Measurements from ENCODE around the gene CSNK2B. TPM values are rescaled to one million over a fixed set of nuclear protein-coding genes. Genes with fewer than 3 reads are reported as not detected.

Gene CSNK2B
- total RNA-seq, 1 donor from 2014 or later, result 148 TPM

DNA sequence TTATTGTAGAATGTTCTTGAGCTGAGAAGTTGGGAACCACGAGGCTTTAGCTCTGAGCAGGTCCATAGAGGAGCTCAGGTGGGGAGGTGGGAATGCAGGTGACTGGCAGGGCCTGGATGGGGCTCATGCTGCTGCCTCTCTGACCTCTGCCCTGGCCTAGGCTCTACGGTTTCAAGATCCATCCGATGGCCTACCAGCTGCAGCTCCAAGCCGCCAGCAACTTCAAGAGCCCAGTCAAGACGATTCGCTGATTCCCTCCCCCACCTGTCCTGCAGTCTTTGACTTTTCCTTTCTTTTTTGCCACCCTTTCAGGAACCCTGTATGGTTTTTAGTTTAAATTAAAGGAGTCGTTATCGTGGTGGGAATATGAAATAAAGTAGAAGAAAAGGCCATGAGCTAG lies 3.8 kb downstream of the CSNK2B start, which contains the start of gene LY6G5B:
TSS of gene LY6G5B (plus strand) at position 301 of the 400 bp plus-strand sequence. CDS start 975 bp downstream, outside the sequence.
- H3K4me3 ChIP-seq, result no peak within 1 kb of the TSS
- H3K27me3 ChIP-seq, result no peaks in the 10 kb centered on the region
- H3K27ac ChIP-seq, result no peak within 1 kb of the TSS
- H3K9me3 ChIP-seq, result no peaks in the 10 kb centered on the region
- peaks cover 5 to 12% of the 10 kb centered on the region in 2 donors for H3K4me1 ChIP-seq
- no peak for DNase-seq (ENCODE audit: low spot score in 2 of 2)
- H3K36me3 ChIP-seq, result peaks cover 61 to 67% of the 10 kb centered on the region in 2 donors
- no peak for TF ChIP-seq CTCF (IDR thresholded peaks at IDR 0.05)
- intact Hi-C loops (cut with DNase I), result loop anchor here (5.0 to 10.0 kb wide), 4 partner anchors 163 to 1645 kb away; partner anchors contain the start of genes AGPAT1, NELFE, RNF5 and SKIC2

- Histone ChIP-seq H3K4me3 (no peak overlapping the region), H3K9me3 (no peaks in the 10 kb centered on the region), H3K36me3 (peaks cover 20 to 23% of the 10 kb centered on the region in 2 donors), H3K4me1 (peaks cover 2 to 3% of the 10 kb centered on the region in 2 donors), H3K27me3 (no peaks in the 10 kb centered on the region), H3K27ac (no peak overlapping the region)
- intact Hi-C loops (cut with DNase I), result no loop called here
- TF ChIP-seq CTCF (IDR thresholded peaks at IDR 0.05), result no peak
- no peak for DNase-seq (ENCODE audit: low spot score in 2 of 2)
Measured at GRCh38 chr6:31676322-31676903, 10.5 kb downstream of the CSNK2B start.

DNA sequence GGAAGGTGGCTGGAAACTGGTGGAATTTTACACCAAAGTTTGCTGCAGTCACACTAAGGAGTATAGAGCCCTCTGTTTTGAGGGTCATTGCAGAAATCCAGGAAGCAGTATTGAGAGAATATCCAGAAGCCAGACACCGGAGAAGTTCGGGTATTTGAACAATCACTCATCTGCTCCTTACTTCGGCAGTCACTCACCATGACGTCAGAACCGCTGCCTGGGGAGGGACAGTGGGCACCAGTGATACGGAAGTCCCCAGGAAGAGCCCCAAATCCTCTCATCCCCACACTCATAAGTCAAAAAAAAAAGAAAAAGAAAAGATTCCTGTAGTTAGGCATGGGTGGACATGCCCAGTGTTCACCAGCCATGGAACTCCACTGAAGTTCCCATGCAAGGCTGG lies 11.0 kb downstream of the CSNK2B start:
- Histone ChIP-seq H3K4me1 (peaks cover 2 to 5% of the 10 kb centered on the region in 2 donors), H3K27ac (no peak overlapping the region), H3K36me3 (peaks cover 15 to 18% of the 10 kb centered on the region in 2 donors), H3K27me3 (no peaks in the 10 kb centered on the region), H3K4me3 (no peak overlapping the region), H3K9me3 (no peaks in the 10 kb centered on the region)
- no peak for TF ChIP-seq CTCF (IDR thresholded peaks at IDR 0.05)
- no peak for DNase-seq (ENCODE audit: low spot score in 2 of 2)
- intact Hi-C loops (cut with DNase I), result no loop called here

DNA sequence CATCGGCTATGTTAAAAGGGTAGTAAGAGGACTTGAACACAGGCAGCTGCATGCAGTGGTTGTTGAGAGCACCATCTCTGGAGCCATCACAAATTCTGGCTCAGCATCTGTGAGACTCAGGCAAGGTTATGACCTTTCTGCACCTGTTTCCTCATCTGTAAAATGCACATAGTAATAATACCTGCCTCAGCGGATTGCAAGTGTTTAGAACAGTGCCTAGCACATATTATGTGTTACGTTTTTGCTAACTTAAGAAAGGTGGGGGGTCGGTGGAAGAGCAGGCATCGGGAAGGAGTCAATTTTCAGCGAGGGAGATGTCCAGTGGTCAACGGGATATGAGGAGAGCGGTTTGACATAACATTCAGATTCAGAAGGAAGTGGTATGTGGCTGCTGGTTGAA lies 12.1 kb downstream of the CSNK2B start:
- no peak for TF ChIP-seq CTCF (IDR thresholded peaks at IDR 0.05)
- H3K36me3 ChIP-seq, result peaks cover 4 to 8% of the 10 kb centered on the region in 2 donors
- intact Hi-C loops (cut with DNase I), result no loop called here

DNA sequence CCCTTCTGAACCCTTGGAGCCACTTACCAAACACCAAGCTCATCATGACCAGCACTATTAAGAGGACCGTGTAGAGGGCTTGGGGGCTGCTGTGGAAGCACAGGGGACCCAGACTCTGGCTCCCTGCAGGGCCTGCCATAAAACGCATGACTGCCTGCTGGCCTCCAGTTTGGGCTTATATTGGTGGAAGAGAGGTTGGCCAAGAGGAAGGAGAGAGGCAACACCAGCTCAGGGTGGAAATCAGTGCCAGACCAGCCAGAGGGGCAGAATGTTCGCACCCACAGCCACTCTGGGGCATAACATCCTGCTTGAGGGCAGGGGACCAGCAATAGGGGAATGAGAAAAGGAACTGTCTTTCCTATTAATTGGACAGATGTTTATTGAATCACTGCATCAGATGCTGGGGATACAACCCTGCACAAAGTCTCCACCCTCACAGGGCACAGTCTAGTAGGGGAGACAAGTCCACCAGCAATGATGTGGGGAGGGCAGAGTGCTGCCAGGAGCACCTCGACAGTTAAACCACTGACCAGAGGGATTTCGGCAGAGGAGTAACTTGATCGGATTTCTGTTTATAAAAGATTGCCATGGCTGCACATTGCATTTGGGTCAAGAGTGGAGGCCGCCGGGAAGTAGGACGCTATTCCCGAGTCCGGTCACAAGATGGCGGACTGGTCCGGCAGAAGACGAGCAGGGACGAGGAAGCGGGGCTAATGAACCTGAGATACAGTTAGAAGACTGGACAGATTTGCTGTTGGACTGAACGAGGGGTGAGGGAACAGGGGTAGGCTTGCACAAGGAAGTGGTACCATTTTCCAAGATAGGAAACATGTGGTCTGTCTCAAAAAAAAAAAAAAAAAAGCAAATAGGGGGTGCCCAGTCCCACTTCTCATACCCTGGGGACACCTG lies 14.6 kb downstream of the CSNK2B start, which contains the start of gene LY6G5C:
TSS of gene LY6G5C (minus strand) at position 842 of the 909 bp plus-strand sequence. CDS start at position 148, 694 bp downstream.
- peak within 1 kb of the TSS; percentile 62 to 64 for H3K27ac ChIP-seq
- peak; percentile 81 to 83 (median 82) for TF ChIP-seq CTCF (IDR thresholded peaks at IDR 0.05)
- H3K27me3 ChIP-seq, result no peaks in the 10 kb centered on the region
- peaks cover 0 to 2% of the 10 kb centered on the region in 2 donors for H3K36me3 ChIP-seq
- H3K9me3 ChIP-seq, result no peaks in the 10 kb centered on the region
- H3K4me1 ChIP-seq, result peaks cover 2 to 5% of the 10 kb centered on the region in 2 donors
- intact Hi-C loops (cut with DNase I), result loop anchor here (1.0 to 5.0 kb wide), 5 partner anchors 48 to 272 kb away; partner anchors contain the start of genes DDAH2 and NEU1
- peak; percentile 47 to 91 for DNase-seq (ENCODE audit: low spot score in 2 of 2)
- peak within 1 kb of the TSS; percentile 62 to 86 for H3K4me3 ChIP-seq

More for the DNA sequence above, 12.1 kb downstream of the CSNK2B start:
- DNase-seq (ENCODE audit: low spot score in 2 of 2), result no peak
- Histone ChIP-seq H3K9me3 (no peaks in the 10 kb centered on the region), H3K27ac (no peak overlapping the region), H3K27me3 (no peaks in the 10 kb centered on the region), H3K4me3 (no peak overlapping the region), H3K4me1 (peaks cover 2 to 5% of the 10 kb centered on the region in 2 donors)
